ENCODE results near the gene NXN. TPM values are rescaled to one million over a fixed set of nuclear protein-coding genes. Genes with fewer than 3 reads are reported as not detected.

The NXN gene
- total and polyA plus RNA-seq, 2 experiments from 2014 or later = 8.0 to 41.9 TPM

- Histone ChIP-seq H2AFZ (no peak overlapping the region), H3K79me2 (ENCODE audit: insufficient read depth) (peaks cover 44% of the 10 kb centered on the region), H3K9me3 (ENCODE audit: low read depth) (no peaks in the 10 kb centered on the region), H3K36me3 (ENCODE audit: low read depth) (no peaks in the 10 kb centered on the region), H3F3A (ENCODE audit: insufficient read depth) (0 out of 2 replicates have a peak, but pooled peaks cover 10% of the 10 kb centered on the region), H3K4me1 (ENCODE audit: insufficient read depth) (peaks cover 20% of the 10 kb centered on the region), H4K20me1 (ENCODE audit: insufficient read depth) (no peaks in the 10 kb centered on the region), H3K27me3 (replicated peaks; ENCODE audit: insufficient read depth) (no peaks in the 10 kb centered on the region), H3K9ac (peak overlapping the region; percentile 12; the same call in 1 of the 2 replicates), H3K4me2 (ENCODE audit: unreplicated experiment) (no peak overlapping the region), H3K9me2 (ENCODE audit: insufficient read depth) (no peaks in the 10 kb centered on the region), H3K27ac (0 out of 2 replicates have a peak overlapping the region, but pooled peaks have one; percentile 17), H3K4me3 (no peak overlapping the region)
- no peak for DNase-seq
- in situ Hi-C loops (cut with MboI) = no loop called here
- TF ChIP-seq EZH2 (IDR thresholded peaks at IDR 0.05; ENCODE audit: insufficient read depth, poor library complexity, severe bottlenecking) = no peak
- 88 to 89% methylated on average over 12 of the region's 12 CpGs for WGBS, 2 experiments (ENCODE audit: low coverage in 1 of 2, low lambda C conversion rate in 2 of 2, missing lambda C conversion rate in 2 of 2)
Measured at GRCh38 chr17:883586-883962, 96.0 kb downstream of the NXN start.

DNA sequence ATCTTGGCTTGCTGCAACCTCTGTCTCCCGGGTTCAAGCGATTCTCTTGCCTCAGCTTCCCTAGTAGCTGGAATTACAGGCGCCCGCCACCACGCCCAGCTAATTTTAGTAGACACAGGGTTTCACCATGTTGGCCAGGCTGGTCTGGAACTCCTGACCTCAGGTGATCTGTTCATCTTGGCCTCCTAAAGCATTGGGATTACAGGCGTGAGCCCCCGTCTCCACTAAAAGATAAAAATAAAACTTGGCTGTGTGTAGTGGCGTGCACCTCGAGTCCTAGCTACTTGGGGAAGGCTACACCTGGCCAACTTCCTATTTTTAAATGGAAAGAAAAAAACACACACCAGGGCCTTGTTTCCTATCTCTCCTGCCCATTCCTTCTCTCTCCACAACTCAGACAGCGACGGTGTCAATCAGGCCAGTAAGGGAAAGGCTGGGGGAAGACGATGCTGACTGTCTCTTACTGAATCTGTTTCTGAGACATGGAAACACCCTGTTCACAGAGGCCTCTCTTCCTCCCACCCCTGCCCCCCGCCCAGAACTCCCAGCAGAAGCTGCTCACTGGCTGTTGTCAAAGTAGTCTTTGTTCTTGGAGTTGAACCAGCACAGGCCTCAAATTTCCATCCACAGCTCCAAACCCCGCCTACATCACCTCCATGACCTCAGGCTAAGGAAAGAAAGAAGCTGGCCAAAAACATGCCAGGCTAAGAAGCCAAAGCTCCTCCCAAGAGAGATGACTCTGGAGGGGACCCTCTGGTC, 96.6 kb downstream of the NXN start:
- Histone ChIP-seq H3K9ac (peak overlapping the region; percentile 12; the same call in 1 of the 2 replicates), H3K4me2 (ENCODE audit: unreplicated experiment) (no peak overlapping the region), H3K9me3 (ENCODE audit: low read depth) (no peaks in the 10 kb centered on the region), H3K27me3 (replicated peaks; ENCODE audit: insufficient read depth) (no peaks in the 10 kb centered on the region), H3K4me1 (ENCODE audit: insufficient read depth) (peaks cover 20% of the 10 kb centered on the region), H3K27ac (0 out of 2 replicates have a peak overlapping the region, but pooled peaks have one; percentile 17), H3K79me2 (ENCODE audit: insufficient read depth) (peaks cover 40% of the 10 kb centered on the region), H3F3A (ENCODE audit: insufficient read depth) (0 out of 2 replicates have a peak, but pooled peaks cover 10% of the 10 kb centered on the region), H4K20me1 (ENCODE audit: insufficient read depth) (no peaks in the 10 kb centered on the region), H3K9me2 (ENCODE audit: insufficient read depth) (no peaks in the 10 kb centered on the region), H2AFZ (no peak overlapping the region), H3K36me3 (ENCODE audit: low read depth) (no peaks in the 10 kb centered on the region), H3K4me3 (no peak overlapping the region)
- DNase-seq = peak; percentile 26
- in situ Hi-C loops (cut with MboI) = no loop called here
- WGBS, 2 experiments (ENCODE audit: low coverage in 1 of 2, low lambda C conversion rate in 2 of 2, missing lambda C conversion rate in 2 of 2) = 71 to 72% methylated on average over 13 to 14 of the region's 14 CpGs
- TF ChIP-seq EZH2 (IDR thresholded peaks at IDR 0.05; ENCODE audit: insufficient read depth, poor library complexity, severe bottlenecking) (no peak), EZH2phosphoT487 (IDR thresholded peaks at IDR 0.05; ENCODE audit: insufficient read depth, low read depth) (no peak)

GRCh38 chr17:881778-882177, 97.8 kb downstream of the NXN start:
- no peak overlapping the region for H3K4me3 ChIP-seq
- no peaks in the 10 kb centered on the region for H3K36me3 ChIP-seq (ENCODE audit: low read depth)
- H3K27ac ChIP-seq = no peak overlapping the region
- TF ChIP-seq EZH2 (IDR thresholded peaks at IDR 0.05; ENCODE audit: insufficient read depth, poor library complexity, severe bottlenecking) = no peak
- H2AFZ ChIP-seq = no peak overlapping the region
- DNase-seq = no peak
- H4K20me1 ChIP-seq (ENCODE audit: insufficient read depth) = no peaks in the 10 kb centered on the region
- no peak overlapping the region for H3K4me2 ChIP-seq (ENCODE audit: unreplicated experiment)
- H3F3A ChIP-seq (ENCODE audit: insufficient read depth) = 0 out of 2 replicates have a peak, but pooled peaks cover 10% of the 10 kb centered on the region
- WGBS, 2 experiments (ENCODE audit: low coverage in 1 of 2, low lambda C conversion rate in 2 of 2, missing lambda C conversion rate in 2 of 2) = 98% methylated on average over 6 of the region's 6 CpGs
- H3K9me2 ChIP-seq (ENCODE audit: insufficient read depth) = no peaks in the 10 kb centered on the region
- H3K79me2 ChIP-seq (ENCODE audit: insufficient read depth) = peaks cover 38% of the 10 kb centered on the region
- in situ Hi-C loops (cut with MboI) = no loop called here
- no peaks in the 10 kb centered on the region for H3K27me3 ChIP-seq (replicated peaks; ENCODE audit: insufficient read depth)
- no peaks in the 10 kb centered on the region for H3K9me3 ChIP-seq (ENCODE audit: low read depth)
- no peak overlapping the region for H3K9ac ChIP-seq
- H3K4me1 ChIP-seq (ENCODE audit: insufficient read depth) = peaks cover 20% of the 10 kb centered on the region

DNA sequence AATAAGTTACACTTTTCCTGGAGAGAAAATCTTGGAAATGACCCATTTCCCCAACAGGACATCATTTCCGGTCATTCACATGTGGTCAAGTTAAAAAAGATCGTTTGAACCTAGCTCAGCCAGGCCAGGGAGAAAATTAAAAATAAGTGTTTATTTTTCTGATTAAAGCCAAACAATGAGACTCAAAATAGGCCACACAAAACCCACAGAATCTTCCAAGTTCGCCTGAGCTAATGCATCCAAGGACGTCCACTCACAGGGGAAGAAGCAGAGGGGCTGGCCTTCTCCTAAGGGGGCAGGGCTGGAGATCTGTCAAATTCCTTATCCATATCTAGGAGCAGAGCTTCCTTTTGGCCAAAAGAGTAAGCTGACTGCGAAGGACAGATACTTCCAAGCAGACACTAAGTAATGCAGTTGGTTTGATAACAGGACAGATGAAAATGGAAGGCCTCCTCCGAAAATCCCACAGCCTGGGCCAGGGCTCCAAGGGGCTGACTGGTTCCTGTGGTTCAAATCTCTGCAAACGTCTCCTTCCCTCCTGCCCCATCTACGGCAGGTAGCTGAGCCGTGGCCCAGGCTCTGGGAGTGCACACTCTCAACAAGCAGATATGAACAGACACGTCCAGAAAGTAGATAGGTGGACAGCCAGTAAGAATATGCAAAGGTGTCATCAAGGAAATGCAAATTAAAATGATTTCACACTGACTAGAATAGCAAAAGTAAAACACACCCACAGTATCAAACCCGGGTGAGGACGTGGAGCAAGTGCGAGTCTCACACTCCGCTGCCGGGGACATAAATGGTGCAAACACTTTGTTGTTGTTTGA, 98.9 kb downstream of the NXN start:
- no peak for DNase-seq
- H3K4me1 ChIP-seq (ENCODE audit: insufficient read depth) = peaks cover 20% of the 10 kb centered on the region
- no peak overlapping the region for H3K9ac ChIP-seq
- no peaks in the 10 kb centered on the region for H3K9me2 ChIP-seq (ENCODE audit: insufficient read depth)
- no peak overlapping the region for H3K4me3 ChIP-seq
- TF ChIP-seq EZH2 (IDR thresholded peaks at IDR 0.05; ENCODE audit: insufficient read depth, poor library complexity, severe bottlenecking) (no peak), EZH2phosphoT487 (IDR thresholded peaks at IDR 0.05; ENCODE audit: insufficient read depth, low read depth) (no peak)
- no peak overlapping the region for H3K4me2 ChIP-seq (ENCODE audit: unreplicated experiment)
- in situ Hi-C loops (cut with MboI) = no loop called here
- H3K27me3 ChIP-seq (replicated peaks; ENCODE audit: insufficient read depth) = no peaks in the 10 kb centered on the region
- H3K79me2 ChIP-seq (ENCODE audit: insufficient read depth) = peaks cover 49% of the 10 kb centered on the region
- peak overlapping the region; percentile 15; the same call in 1 of the 2 replicates for H3K27ac ChIP-seq
- no peak overlapping the region for H2AFZ ChIP-seq
- no peaks in the 10 kb centered on the region for H3K9me3 ChIP-seq (ENCODE audit: low read depth)
- H4K20me1 ChIP-seq (ENCODE audit: insufficient read depth) = no peaks in the 10 kb centered on the region
- H3K36me3 ChIP-seq (ENCODE audit: low read depth) = no peaks in the 10 kb centered on the region
- 0 out of 2 replicates have a peak, but pooled peaks cover 10% of the 10 kb centered on the region for H3F3A ChIP-seq (ENCODE audit: insufficient read depth)
- WGBS, 2 experiments (ENCODE audit: low coverage in 1 of 2, low lambda C conversion rate in 2 of 2, missing lambda C conversion rate in 2 of 2) = 89 to 90% methylated on average over 15 of the region's 15 CpGs

Data from GM23248 (cell line).